Suprapubic skin (tissue), 4 donors: ENCODE results near the gene BDH1. TPM values are rescaled to one million over a fixed set of nuclear protein-coding genes. Genes with fewer than 3 reads are reported as not detected.

ENCODE experiments used
- DNase-seq, 2 donors: peaks; one replicate each; pipeline ENCODE4 v3.0.0-alpha.2; 2019; ENCODE audit warnings: low spot score in 2 of 2
- H3K27ac ChIP-seq: fragments of 200-600 bp; sonication (generic); one replicate; pipeline ENCODE4 v1.5.1; 2019
- H3K27me3 ChIP-seq: fragments of 200-600 bp; sonication (generic); one replicate; pipeline ENCODE4 v1.5.1; 2019
- H3K36me3 ChIP-seq: fragments of 200-600 bp; sonication (generic); one replicate; pipeline ENCODE4 v1.5.1; 2019
- H3K4me1 ChIP-seq: fragments of 200-600 bp; sonication (generic); one replicate; pipeline ENCODE4 v1.5.1; 2019
- H3K4me3 ChIP-seq: fragments of 200-600 bp; sonication (generic); one replicate; pipeline ENCODE4 v1.5.1; 2019; ENCODE audit warnings: mild to moderate bottlenecking
- H3K9me3 ChIP-seq: fragments of 200-600 bp; sonication (generic); one replicate; pipeline ENCODE4 v1.5.1; 2019
- EP300 ChIP-seq: sonication (generic); formaldehyde crosslinking; IDR thresholded peaks from one replicate; pipeline ENCODE4 v1.6.1; 2017; ENCODE audit warnings: antibody characterized with exemption
- POLR2A ChIP-seq, 2 donors: fragments of 450-650 bp; IDR thresholded peaks; one replicate each; pipeline ENCODE4 v1.6.1; 2017; ENCODE audit warnings: antibody characterized with exemption in 2 of 2, mild to moderate bottlenecking in 2 of 2, moderate library complexity in 2 of 2
- POLR2AphosphoS5 ChIP-seq, 3 donors: sonication (generic); formaldehyde crosslinking; IDR thresholded peaks; one replicate each; pipeline ENCODE4 v1.6.1; 2017; ENCODE audit warnings: antibody characterized with exemption in 3 of 3
- WGBS: methylation state at CpG from one replicate; pipeline ENCODE4 v1.1.5; 2018; 5-methylcytosine and 5-hydroxymethylcytosine counted together
- total RNA-seq, 4 donors: library from RNA; depleted of rRNA; stranded (reverse); fragments of >200 nt; gene quantifications; one replicate each; pipeline ENCODE4 v1.1.0, GENCODE V29; 2016
- TF ChIP-seq, protein P1 (sequence below), 2 donors: fragments of 200-600 bp in 1 of 2; fragments of 450-650 bp in 1 of 2; sonication (generic) in 1 of 2; IDR thresholded peaks; one replicate each; pipeline ENCODE4 v1.5.1; 2016 to 2019; ENCODE audit warnings: antibody characterized with exemption in 2 of 2, mild to moderate bottlenecking in 1 of 2, moderate library complexity in 1 of 2

BDH1 gene
- total RNA-seq, 4 donors from 2014 or later = 40.7 to 70.7 (median 43.1) TPM

DNA sequence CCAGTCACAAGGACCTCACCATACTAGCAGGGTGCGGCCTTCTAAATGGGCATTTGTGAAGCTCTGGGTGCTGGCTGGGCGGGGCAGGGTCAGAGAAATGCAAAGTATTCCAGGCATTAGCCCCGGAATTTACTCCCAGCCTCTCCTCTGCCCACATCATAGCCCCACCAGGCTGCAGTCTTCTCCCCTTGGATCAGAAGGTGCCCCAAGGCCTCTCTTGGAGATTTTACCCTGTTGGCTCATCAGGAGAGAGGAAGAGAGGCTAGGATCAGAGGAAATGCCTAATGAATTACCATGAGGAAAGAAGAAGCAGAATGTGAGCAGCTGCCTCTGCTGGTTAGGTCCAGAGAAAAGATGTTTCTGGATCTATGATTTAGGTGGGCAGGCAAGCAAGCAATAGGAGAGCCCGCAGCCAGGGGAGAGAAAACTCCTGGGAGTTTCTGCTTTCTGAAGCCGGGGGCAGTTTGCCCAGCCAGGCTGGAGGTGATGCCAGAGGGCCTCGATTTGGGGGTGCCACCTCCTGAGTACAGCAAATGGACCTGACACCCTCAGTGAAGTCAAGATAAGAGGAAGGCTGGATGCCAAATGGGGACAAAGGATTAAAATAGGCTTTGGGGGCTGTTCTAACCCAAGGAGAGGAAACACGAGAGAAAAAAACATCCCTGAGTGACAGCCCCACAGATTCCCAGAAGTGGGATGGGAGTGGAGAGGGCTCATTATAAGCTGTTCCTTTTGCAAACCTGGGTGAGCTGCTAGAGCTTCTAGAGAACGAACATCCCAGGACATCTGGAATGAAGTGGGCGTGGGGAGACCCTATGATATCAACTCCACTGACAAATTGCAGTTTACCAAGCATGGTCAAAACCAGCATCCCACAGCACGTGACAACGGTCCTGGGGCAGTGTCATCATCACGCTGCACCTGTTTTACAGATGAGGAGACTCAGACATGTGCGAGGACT lies 65.4 kb downstream of the BDH1 start:
- 88% methylated on average over 13 of the region's 13 CpGs for WGBS
- no peaks in the 10 kb centered on the region for H3K27me3 ChIP-seq
- no peaks in the 10 kb centered on the region for H3K9me3 ChIP-seq
- H3K4me3 ChIP-seq = no peak overlapping the region
- peaks cover 34% of the 10 kb centered on the region for H3K4me1 ChIP-seq
- no peak for DNase-seq
- TF ChIP-seq, protein P1, sequence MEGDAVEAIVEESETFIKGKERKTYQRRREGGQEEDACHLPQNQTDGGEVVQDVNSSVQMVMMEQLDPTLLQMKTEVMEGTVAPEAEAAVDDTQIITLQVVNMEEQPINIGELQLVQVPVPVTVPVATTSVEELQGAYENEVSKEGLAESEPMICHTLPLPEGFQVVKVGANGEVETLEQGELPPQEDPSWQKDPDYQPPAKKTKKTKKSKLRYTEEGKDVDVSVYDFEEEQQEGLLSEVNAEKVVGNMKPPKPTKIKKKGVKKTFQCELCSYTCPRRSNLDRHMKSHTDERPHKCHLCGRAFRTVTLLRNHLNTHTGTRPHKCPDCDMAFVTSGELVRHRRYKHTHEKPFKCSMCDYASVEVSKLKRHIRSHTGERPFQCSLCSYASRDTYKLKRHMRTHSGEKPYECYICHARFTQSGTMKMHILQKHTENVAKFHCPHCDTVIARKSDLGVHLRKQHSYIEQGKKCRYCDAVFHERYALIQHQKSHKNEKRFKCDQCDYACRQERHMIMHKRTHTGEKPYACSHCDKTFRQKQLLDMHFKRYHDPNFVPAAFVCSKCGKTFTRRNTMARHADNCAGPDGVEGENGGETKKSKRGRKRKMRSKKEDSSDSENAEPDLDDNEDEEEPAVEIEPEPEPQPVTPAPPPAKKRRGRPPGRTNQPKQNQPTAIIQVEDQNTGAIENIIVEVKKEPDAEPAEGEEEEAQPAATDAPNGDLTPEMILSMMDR (IDR thresholded peaks at IDR 0.05) = no peak
- TF ChIP-seq POLR2A (IDR thresholded peaks at IDR 0.05) = no peak
- no peak for TF ChIP-seq EP300
- TF ChIP-seq POLR2AphosphoS5 (IDR thresholded peaks at IDR 0.05) = no peak
- H3K27ac ChIP-seq = no peak overlapping the region
- no peaks in the 10 kb centered on the region for H3K36me3 ChIP-seq

DNA sequence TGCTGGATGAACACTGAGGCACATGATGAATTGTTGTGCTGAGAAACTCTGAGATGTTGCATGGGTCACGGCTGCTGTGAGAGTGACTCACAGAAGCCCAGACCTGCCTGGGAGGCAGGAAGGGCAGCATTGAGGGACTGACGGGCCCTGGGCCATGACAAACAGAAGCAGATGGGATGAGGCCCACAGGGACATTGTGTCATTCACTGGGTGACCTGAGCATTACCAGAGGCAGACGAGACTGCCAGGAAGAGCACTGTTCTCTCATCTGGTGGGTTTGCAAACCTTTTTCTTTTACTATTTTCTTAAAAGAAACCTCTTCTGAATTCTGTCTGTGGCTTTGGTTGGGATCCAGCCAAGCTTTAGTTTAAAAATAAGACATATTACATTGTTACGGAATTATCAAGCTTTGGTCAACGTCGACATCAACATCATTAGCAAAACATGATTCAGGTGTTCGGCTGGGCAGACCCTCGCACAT lies 67.8 kb downstream of the BDH1 start:
- no peak for DNase-seq
- H3K27ac ChIP-seq = no peak overlapping the region

DNA sequence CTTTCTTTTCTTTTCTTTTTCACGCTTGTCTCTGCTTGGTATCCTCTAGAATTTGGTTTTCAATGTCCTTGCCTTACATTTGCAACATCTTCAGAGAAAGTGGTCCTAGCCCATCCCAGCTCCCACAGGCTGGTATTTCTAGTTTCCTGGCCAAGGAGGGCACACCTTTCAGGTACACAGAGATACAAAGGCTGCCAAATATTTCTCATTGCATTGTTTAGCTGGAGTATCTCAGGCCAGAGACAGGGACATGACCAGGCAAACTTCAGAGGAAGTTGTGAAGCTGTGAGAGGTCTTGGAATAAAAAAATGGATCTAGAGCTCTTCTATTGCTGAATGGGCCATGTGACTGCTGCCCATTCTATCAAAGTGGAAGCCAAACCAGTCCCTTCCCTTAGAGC lies 68.9 kb downstream of the BDH1 start:
- no peak for DNase-seq
- no peaks in the 10 kb centered on the region for H3K9me3 ChIP-seq
- peak overlapping the region; percentile 27 for H3K27ac ChIP-seq
- TF ChIP-seq, protein P1 (IDR thresholded peaks at IDR 0.05) = no peak
- TF ChIP-seq POLR2A (IDR thresholded peaks at IDR 0.05) (no peak), POLR2AphosphoS5 (IDR thresholded peaks at IDR 0.05) (no peak), EP300 (no peak)
- H3K36me3 ChIP-seq = no peaks in the 10 kb centered on the region
- no peak overlapping the region for H3K4me3 ChIP-seq
- WGBS = 83% methylated on average over 1 of the region's 1 CpG
- no peaks in the 10 kb centered on the region for H3K27me3 ChIP-seq
- H3K4me1 ChIP-seq = peaks cover 31% of the 10 kb centered on the region

More for the DNA sequence above, 67.8 kb downstream of the BDH1 start:
- H3K4me1 ChIP-seq = peaks cover 27% of the 10 kb centered on the region
- WGBS = 69% methylated on average over 8 of the region's 8 CpGs
- no peak overlapping the region for H3K4me3 ChIP-seq
- H3K27me3 ChIP-seq = no peaks in the 10 kb centered on the region
- TF ChIP-seq POLR2A (IDR thresholded peaks at IDR 0.05) (no peak), EP300 (no peak), POLR2AphosphoS5 (IDR thresholded peaks at IDR 0.05) (no peak)
- TF ChIP-seq, protein P1 (IDR thresholded peaks at IDR 0.05) = no peak
- no peaks in the 10 kb centered on the region for H3K36me3 ChIP-seq
- no peaks in the 10 kb centered on the region for H3K9me3 ChIP-seq

DNA sequence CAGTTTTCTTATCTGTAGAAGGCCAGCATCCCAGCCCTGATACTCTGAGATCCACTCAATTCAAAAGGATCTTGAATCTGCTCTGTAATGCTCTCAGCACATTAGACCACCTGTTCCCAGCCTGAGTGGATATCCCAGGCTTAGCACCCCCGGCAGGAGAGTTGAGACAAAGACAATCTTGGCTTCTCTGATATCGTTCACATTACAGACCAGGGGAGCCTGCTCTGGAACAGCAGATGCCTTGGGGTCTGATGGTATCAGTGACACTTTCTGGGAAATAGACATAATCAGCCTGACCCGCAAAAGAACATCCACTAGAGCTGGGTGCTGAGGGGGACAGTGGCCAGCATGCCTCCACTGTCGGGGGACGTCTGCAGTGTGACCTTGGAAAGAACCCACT lies 70.6 kb downstream of the BDH1 start:
- TF ChIP-seq, protein P1 (IDR thresholded peaks at IDR 0.05) = no peak
- TF ChIP-seq POLR2AphosphoS5 (IDR thresholded peaks at IDR 0.05) = no peak
- no peak for TF ChIP-seq EP300
- no peak for TF ChIP-seq POLR2A (IDR thresholded peaks at IDR 0.05)
- 95% methylated on average over 5 of the region's 5 CpGs for WGBS
- H3K9me3 ChIP-seq = no peaks in the 10 kb centered on the region
- peaks cover 31% of the 10 kb centered on the region for H3K4me1 ChIP-seq
- no peaks in the 10 kb centered on the region for H3K36me3 ChIP-seq
- no peaks in the 10 kb centered on the region for H3K27me3 ChIP-seq
- DNase-seq = no peak
- H3K27ac ChIP-seq = no peak overlapping the region
- H3K4me3 ChIP-seq = no peak overlapping the region

DNA sequence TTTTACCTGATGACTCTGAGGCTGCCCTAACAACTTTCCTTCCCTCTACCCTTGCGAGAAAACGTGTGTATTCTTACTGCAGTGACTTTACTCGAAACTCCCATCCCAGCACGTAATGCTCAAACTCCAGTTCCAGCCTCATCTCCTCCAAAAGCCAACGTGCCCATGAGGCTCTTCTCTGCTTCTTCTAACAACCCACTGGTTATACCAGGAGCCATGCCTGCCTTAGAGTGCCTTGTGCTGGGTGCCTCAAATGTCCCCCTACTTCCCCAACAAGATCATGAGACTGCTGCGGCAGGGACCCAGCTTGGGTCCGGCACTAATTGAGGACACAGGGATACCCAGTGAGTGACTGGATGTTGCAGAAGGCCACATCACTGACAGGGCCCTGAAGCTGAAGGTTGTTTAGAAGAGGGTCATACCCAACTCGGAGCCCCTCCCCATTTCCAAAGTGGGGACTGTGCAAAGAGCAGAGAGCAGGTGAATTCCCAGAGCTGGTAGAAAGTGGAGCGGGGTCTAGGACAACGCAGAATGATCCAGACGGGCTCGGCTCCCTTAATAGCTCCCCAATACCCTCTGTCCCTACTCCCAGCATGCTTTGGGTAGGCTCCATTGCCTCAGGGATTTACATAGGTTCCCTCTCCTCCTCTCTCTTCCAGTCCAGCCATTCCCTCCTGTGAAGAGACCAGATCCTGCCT lies 71.4 kb downstream of the BDH1 start:
- no peak overlapping the region for H3K27ac ChIP-seq
- no peaks in the 10 kb centered on the region for H3K9me3 ChIP-seq
- DNase-seq = no peak
- H3K36me3 ChIP-seq = no peaks in the 10 kb centered on the region
- no peaks in the 10 kb centered on the region for H3K27me3 ChIP-seq
- peaks cover 35% of the 10 kb centered on the region for H3K4me1 ChIP-seq
- no peak for TF ChIP-seq EP300
- no peak for TF ChIP-seq POLR2A (IDR thresholded peaks at IDR 0.05)
- TF ChIP-seq, protein P1 (IDR thresholded peaks at IDR 0.05) = no peak
- WGBS = 96% methylated on average over 10 of the region's 12 CpGs
- H3K4me3 ChIP-seq = no peak overlapping the region
